Kidney (tissue), 14 donors: ENCODE results near the gene PBX3. TPM values are rescaled to one million over a fixed set of nuclear protein-coding genes. Genes with fewer than 3 reads are reported as not detected.
"Not testable (repeated sequence)": the region's sequence is repeated elsewhere in the genome, so short reads cannot be mapped to it uniquely, and the experiment has no call there.

Experiments
- DNase-seq, 5 donors: peaks; one replicate each; pipeline ENCODE4 v3.0.0-alpha.2; 2013 to 2020
- FAIRE-seq: peaks from 2 replicates; lab custom pipeline; 2012; peaks lifted over from hg19 to GRCh38; lab: Jason Lieb, UNC
- H3K27ac ChIP-seq, 2 donors: one replicate each; pipeline ENCODE4 v1.7.0; 2013; ENCODE audit warnings: low read depth in 2 of 2, low read length in 2 of 2, inconsistent platforms in 1 of 2
- H3K27me3 ChIP-seq: one replicate; pipeline ENCODE4 v1.7.1; 2013; ENCODE audit warnings: low read length, inconsistent platforms; ENCODE audit not compliant: control insufficient read depth, insufficient read depth
- H3K36me3 ChIP-seq, 3 donors: one replicate each; pipeline versions ENCODE4 v1.7.0 to v1.7.1; 2013; ENCODE audit warnings: low read length in 3 of 3, control low read depth in 1 of 3, inconsistent platforms in 1 of 3; ENCODE audit not compliant: insufficient read depth in 3 of 3, control insufficient read depth in 2 of 3
- H3K4me1 ChIP-seq, 3 donors: one replicate each; pipeline versions ENCODE4 v1.7.0 to v1.7.1; 2013; ENCODE audit warnings: low read length in 3 of 3, inconsistent platforms in 1 of 3, low read depth in 1 of 3; ENCODE audit not compliant: control insufficient read depth in 2 of 3, insufficient read depth in 2 of 3
- H3K4me3 ChIP-seq, 3 donors: one replicate each; pipeline versions ENCODE4 v1.7.0 to v1.8.1; 2013; ENCODE audit warnings: low read length in 3 of 3, control low read depth in 1 of 3, inconsistent platforms in 1 of 3
- H3K9ac ChIP-seq, 3 donors: one replicate each; pipeline versions ENCODE4 v1.7.0 to v1.7.1; 2013; ENCODE audit warnings: low read length in 3 of 3, control low read depth in 1 of 3, inconsistent platforms in 1 of 3
- H3K9me3 ChIP-seq, 3 donors: one replicate each; pipeline versions ENCODE4 v1.7.0 to v1.7.1; 2013; ENCODE audit warnings: low read length in 3 of 3, control low read depth in 1 of 3, inconsistent platforms in 1 of 3; ENCODE audit not compliant: control insufficient read depth in 2 of 3, insufficient read depth in 1 of 3
- CTCF ChIP-seq: IDR thresholded peaks from 3 replicates; pipeline ENCODE4 v1.5.1; 2012; ENCODE audit warnings: mild to moderate bottlenecking, moderate library complexity, borderline replicate concordance; ENCODE audit not compliant: insufficient read depth; ENCODE audit errors: extremely low read depth
- intact Hi-C: fragments of 100-400 bp; cut with DNase I; formaldehyde crosslinking; loops from one replicate; pipeline ENCODE4 v1.11.1; 2022
- polyA plus RNA-seq: library from polyadenylated mRNA; stranded (reverse); fragments of 350-450 nt; fragmentation: Illumina TruSeq; extraction: RNeasy Lipid Tissue Mini Kit (QIAGEN cat#74804); gene quantifications from one replicate; pipeline ENCODE4 v1.2.3, GENCODE V29; 2014; ENCODE audit warnings: low read depth, low replicate concordance; ENCODE audit not compliant: insufficient read depth
- total RNA-seq: library from RNA; stranded (reverse); fragmentation: NEBNext Ultra II Directional; extraction: Animal tissue kit (Norgen Biotek cat#: 25700); gene quantifications from one replicate; pipeline ENCODE4 v1.2.1, GENCODE V29; 2021
- donor health status: control.
- donor health status: control.
- donor health status: control.
- donor health status: control.
- donor health status: control.
- donor health status: DM: yes; HTN: yes; CAD: no.
- donor health status: Normal renal cell carcinoma (clear cell type).

Gene PBX3
- total and polyA plus RNA-seq, 2 donors from 2014 or later: 10.2 to 23.6 TPM

GRCh38 chr9:125772740-125773139 is 25.6 kb downstream of the PBX3 start:
- Histone ChIP-seq H3K4me1 (no peaks in the 10 kb centered on the region), H3K4me3 (no peak overlapping the region), H3K9ac (no peak overlapping the region), H3K27ac (no peak overlapping the region), H3K9me3 (no peaks in the 10 kb centered on the region), H3K36me3 (no peaks in the 10 kb centered on the region), H3K27me3 (no peaks in the 10 kb centered on the region)
- intact Hi-C loops: no loop called here
- TF ChIP-seq CTCF: no peak
- DNase-seq (no peak), FAIRE-seq (no peak)

GRCh38 chr9:125774106-125774505 is 26.9 kb downstream of the PBX3 start:
- no peak for DNase-seq
- no peak overlapping the region for H3K4me3 ChIP-seq
- H3K27ac ChIP-seq: no peak overlapping the region
- FAIRE-seq: no peak
- H3K4me1 ChIP-seq: no peaks in the 10 kb centered on the region
- H3K36me3 ChIP-seq: no peaks in the 10 kb centered on the region
- TF ChIP-seq CTCF: no peak
- H3K9ac ChIP-seq: no peak overlapping the region
- intact Hi-C loops: no loop called here
- no peaks in the 10 kb centered on the region for H3K9me3 ChIP-seq
- no peaks in the 10 kb centered on the region for H3K27me3 ChIP-seq

- H3K27me3 ChIP-seq, DNase-seq, H3K9me3 ChIP-seq, H3K36me3 ChIP-seq, intact Hi-C loops, FAIRE-seq, H3K27ac ChIP-seq, H3K4me3 ChIP-seq, H3K9ac ChIP-seq, H3K4me1 ChIP-seq: not testable (repeated sequence)
Measured at GRCh38 chr9:125776789-125777188, 29.6 kb downstream of the PBX3 start.

GRCh38 chr9:125778538-125779219 is 31.5 kb downstream of the PBX3 start:
- intact Hi-C loops, DNase-seq, H3K36me3 ChIP-seq, H3K9ac ChIP-seq, H3K4me3 ChIP-seq, FAIRE-seq, H3K9me3 ChIP-seq, H3K27me3 ChIP-seq, H3K4me1 ChIP-seq, H3K27ac ChIP-seq: not testable (repeated sequence)

GRCh38 chr9:125779220-125779565 is 32.0 kb downstream of the PBX3 start:
- intact Hi-C loops, H3K9me3 ChIP-seq, H3K9ac ChIP-seq, FAIRE-seq, H3K4me3 ChIP-seq, H3K36me3 ChIP-seq, H3K27me3 ChIP-seq, H3K4me1 ChIP-seq, DNase-seq, H3K27ac ChIP-seq: not testable (repeated sequence)
